ENCODE measurements around the gene PPP4C. TPM values are rescaled to one million over a fixed set of nuclear protein-coding genes. Genes with fewer than 3 reads are reported as not detected.
"Not testable (repeated sequence)": the region's sequence is repeated elsewhere in the genome, so short reads cannot be mapped to it uniquely, and the experiment has no call there.

Gene PPP4C
- total RNA-seq, 1 experiment from 2014 or later: 163 TPM

DNA sequence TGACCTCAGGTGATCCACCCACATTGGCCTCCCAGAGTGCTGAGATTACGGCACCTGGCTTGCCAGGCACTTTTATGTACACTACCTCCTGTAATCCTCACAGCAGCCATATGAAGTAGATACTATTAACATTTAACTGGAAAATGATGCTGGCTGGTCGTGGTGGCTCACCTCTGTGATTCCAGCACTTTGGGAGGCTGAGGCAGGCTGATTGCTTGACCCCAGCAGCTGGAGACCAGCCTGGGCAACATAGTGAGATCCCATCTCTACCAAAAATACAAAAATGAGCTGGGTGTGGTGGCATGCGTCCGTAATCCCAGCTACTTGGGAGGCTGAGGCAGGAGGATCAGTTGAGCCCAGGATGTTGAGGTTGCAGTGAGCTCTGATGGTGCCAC, 49.2 kb downstream of the PPP4C start:
- Histone ChIP-seq H2AK5ac (ENCODE audit: insufficient read length, low read length) (no peak overlapping the region), H3K27me3 (ENCODE audit: insufficient read depth, low read length) (no peaks in the 10 kb centered on the region; the same call in 1 of the 2 replicates), H2BK5ac (ENCODE audit: insufficient read length, low read length) (no peak overlapping the region), H2BK20ac (ENCODE audit: low read depth, low read length, poor library complexity, severe bottlenecking) (no peak overlapping the region), H2BK120ac (ENCODE audit: low read depth, low read length, poor library complexity, severe bottlenecking) (no peak overlapping the region), H3K4me2 (ENCODE audit: insufficient read depth, insufficient read length, low read length) (no peak overlapping the region), H3K56ac (ENCODE audit: insufficient read length, low read depth, low read length) (no peak overlapping the region), H3K4ac (ENCODE audit: low read depth, low read length) (no peak overlapping the region), H4K5ac (ENCODE audit: insufficient read length, low read depth, low read length) (no peak overlapping the region), H3T11ph (ENCODE audit: low read length) (no peak overlapping the region), H3K79me2 (ENCODE audit: insufficient read depth, low read length) (no peaks in the 10 kb centered on the region), H3K9me3 (ENCODE audit: control insufficient read depth, low read depth, low read length) (no peaks in the 10 kb centered on the region), H3K27ac (ENCODE audit: insufficient read length, low read depth, low read length) (no peak overlapping the region), H3K4me1 (ENCODE audit: insufficient read depth, low read length) (no peaks in the 10 kb centered on the region), H2BK15ac (ENCODE audit: low read depth, low read length) (no peak overlapping the region), H2BK12ac (ENCODE audit: insufficient read length, low read depth, low read length) (no peak overlapping the region), H4K91ac (ENCODE audit: insufficient read length, low read depth, low read length) (no peak overlapping the region), H3K14ac (ENCODE audit: insufficient read depth, low read length) (no peak overlapping the region; the same call in 1 of the 2 replicates), H4K8ac (replicated peaks; ENCODE audit: insufficient read length, low read depth, low read length) (no peak overlapping the region), H3K18ac (ENCODE audit: insufficient read length, low read depth, low read length) (no peak overlapping the region), H3K23ac (ENCODE audit: insufficient read length, low read depth, low read length) (no peak overlapping the region), H4K20me1 (ENCODE audit: control insufficient read depth, insufficient read depth, insufficient read length) (no peaks in the 10 kb centered on the region), H2AFZ (ENCODE audit: low read length) (no peak overlapping the region), H3K79me1 (ENCODE audit: insufficient read depth, low read depth, low read length, poor library complexity, severe bottlenecking) (no peaks in the 10 kb centered on the region), H3K9ac (ENCODE audit: extremely low read depth, insufficient read length, low read length) (no peak overlapping the region), H3K23me2 (ENCODE audit: insufficient read length, low read depth, low read length, poor library complexity, severe bottlenecking) (peaks cover 3% of the 10 kb centered on the region)
- no peak for DNase-seq
- peaks cover 4% of the 10 kb centered on the region for H3K27me3 Mint-ChIP-seq (ENCODE audit: low read depth)
- no CpG with 5 or more reads among the region's 4 CpGs for WGBS (ENCODE audit: extremely low coverage, insufficient read length, low lambda C conversion rate)
- no peak overlapping the region for H3K27ac Mint-ChIP-seq
- H3K4me1 Mint-ChIP-seq: peaks cover 8 to 14% of the 10 kb centered on the region in 2 experiments
- TF ChIP-seq, protein P1, sequence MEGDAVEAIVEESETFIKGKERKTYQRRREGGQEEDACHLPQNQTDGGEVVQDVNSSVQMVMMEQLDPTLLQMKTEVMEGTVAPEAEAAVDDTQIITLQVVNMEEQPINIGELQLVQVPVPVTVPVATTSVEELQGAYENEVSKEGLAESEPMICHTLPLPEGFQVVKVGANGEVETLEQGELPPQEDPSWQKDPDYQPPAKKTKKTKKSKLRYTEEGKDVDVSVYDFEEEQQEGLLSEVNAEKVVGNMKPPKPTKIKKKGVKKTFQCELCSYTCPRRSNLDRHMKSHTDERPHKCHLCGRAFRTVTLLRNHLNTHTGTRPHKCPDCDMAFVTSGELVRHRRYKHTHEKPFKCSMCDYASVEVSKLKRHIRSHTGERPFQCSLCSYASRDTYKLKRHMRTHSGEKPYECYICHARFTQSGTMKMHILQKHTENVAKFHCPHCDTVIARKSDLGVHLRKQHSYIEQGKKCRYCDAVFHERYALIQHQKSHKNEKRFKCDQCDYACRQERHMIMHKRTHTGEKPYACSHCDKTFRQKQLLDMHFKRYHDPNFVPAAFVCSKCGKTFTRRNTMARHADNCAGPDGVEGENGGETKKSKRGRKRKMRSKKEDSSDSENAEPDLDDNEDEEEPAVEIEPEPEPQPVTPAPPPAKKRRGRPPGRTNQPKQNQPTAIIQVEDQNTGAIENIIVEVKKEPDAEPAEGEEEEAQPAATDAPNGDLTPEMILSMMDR (conservative IDR thresholded peaks at IDR 0.05): no peak
- no peak overlapping the region for H3K4me3 Mint-ChIP-seq
- peaks cover 0 to 10% (median 0%) of the 10 kb centered on the region in 3 experiments; a peak in 4 of 7 replicates for H3K36me3 Mint-ChIP-seq (ENCODE audit: insufficient read depth in 1 of 3, low read depth in 3 of 3)
- H3K9me3 Mint-ChIP-seq: no peaks in the 10 kb centered on the region

DNA sequence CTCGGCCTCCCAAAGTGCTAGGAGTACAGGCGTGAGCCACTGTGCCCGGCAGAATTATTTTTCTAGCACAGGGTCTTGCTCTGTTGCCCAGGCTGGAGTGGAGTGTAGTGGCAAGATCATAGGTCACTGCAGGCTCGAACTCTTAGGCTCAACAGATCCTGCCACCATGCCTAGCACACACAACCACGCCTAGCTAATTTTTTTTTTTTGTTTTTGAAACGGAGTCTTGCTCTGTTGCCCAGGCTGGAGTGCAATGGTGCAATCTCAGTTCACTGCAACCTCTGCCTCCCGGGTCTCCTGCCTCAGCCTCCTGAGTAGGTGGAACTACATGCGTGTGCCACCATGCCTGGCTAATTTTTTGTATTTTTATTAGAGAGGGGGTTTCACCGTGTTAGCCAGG, 49.9 kb downstream of the PPP4C start:
- H3K79me2 ChIP-seq (ENCODE audit: insufficient read depth, low read length); H4K91ac ChIP-seq (ENCODE audit: insufficient read length, low read depth, low read length); DNase-seq; H2BK120ac ChIP-seq (ENCODE audit: low read depth, low read length, poor library complexity, severe bottlenecking); H3K23ac ChIP-seq (ENCODE audit: insufficient read length, low read depth, low read length); H3K4me3 Mint-ChIP-seq; H3K79me1 ChIP-seq (ENCODE audit: insufficient read depth, low read depth, low read length, poor library complexity, severe bottlenecking); H3K9me3 ChIP-seq (ENCODE audit: control insufficient read depth, low read depth, low read length); H4K8ac ChIP-seq (replicated peaks; ENCODE audit: insufficient read length, low read depth, low read length); H2BK15ac ChIP-seq (ENCODE audit: low read depth, low read length); H3K27me3 Mint-ChIP-seq (ENCODE audit: low read depth); H3K56ac ChIP-seq (ENCODE audit: insufficient read length, low read depth, low read length); H2BK5ac ChIP-seq (ENCODE audit: insufficient read length, low read length); H3K23me2 ChIP-seq (ENCODE audit: insufficient read length, low read depth, low read length, poor library complexity, severe bottlenecking); H3K9ac ChIP-seq (ENCODE audit: extremely low read depth, insufficient read length, low read length); H2BK20ac ChIP-seq (ENCODE audit: low read depth, low read length, poor library complexity, severe bottlenecking); H4K5ac ChIP-seq (ENCODE audit: insufficient read length, low read depth, low read length); H3K14ac ChIP-seq (ENCODE audit: insufficient read depth, low read length); H2BK12ac ChIP-seq (ENCODE audit: insufficient read length, low read depth, low read length); H3K27me3 ChIP-seq (ENCODE audit: insufficient read depth, low read length); H3K4me1 ChIP-seq (ENCODE audit: insufficient read depth, low read length); H3K36me3 Mint-ChIP-seq (ENCODE audit: insufficient read depth in 1 of 3, low read depth in 3 of 3); H3T11ph ChIP-seq (ENCODE audit: low read length); H3K9me3 Mint-ChIP-seq; H2AFZ ChIP-seq (ENCODE audit: low read length); H3K4me2 ChIP-seq (ENCODE audit: insufficient read depth, insufficient read length, low read length); H3K27ac Mint-ChIP-seq; H2AK5ac ChIP-seq (ENCODE audit: insufficient read length, low read length); H4K20me1 ChIP-seq (ENCODE audit: control insufficient read depth, insufficient read depth, insufficient read length); H3K27ac ChIP-seq (ENCODE audit: insufficient read length, low read depth, low read length); H3K4ac ChIP-seq (ENCODE audit: low read depth, low read length); H3K18ac ChIP-seq (ENCODE audit: insufficient read length, low read depth, low read length): not testable (repeated sequence)
- H3K4me1 Mint-ChIP-seq: peaks cover 8 to 14% of the 10 kb centered on the region in 2 experiments
- WGBS (ENCODE audit: extremely low coverage, insufficient read length, low lambda C conversion rate): no CpG with 5 or more reads among the region's 9 CpGs
